ENCODE results near the gene IVD. TPM values are rescaled to one million over a fixed set of nuclear protein-coding genes. Genes with fewer than 3 reads are reported as not detected.
A peak's percentile ranks its signal among the peaks of the same experiment; 100 is the strongest.

IVD gene
- total RNA-seq, 4 donors from 2014 or later: 38.8 to 50.7 (median 44.7) TPM

- no peaks in the 10 kb centered on the region for H3K36me3 ChIP-seq
- H3K9me3 ChIP-seq: no peaks in the 10 kb centered on the region
- H3K4me1 ChIP-seq: peaks cover 51 to 59% (median 55%) of the 10 kb centered on the region in 4 donors
- no peak for DNase-seq (ENCODE audit: extremely low spot score)
- no peak overlapping the region for H3K27ac ChIP-seq (replicated peaks in 1 of 4)
- peaks cover 0 to 8% (median 0%) of the 10 kb centered on the region in 4 donors for H3K27me3 ChIP-seq
- TF ChIP-seq POLR2A (IDR thresholded peaks at IDR 0.05; ENCODE audit: low read depth) (no peak), EP300 (IDR thresholded peaks at IDR 0.05) (no peak), POLR2AphosphoS5 (IDR thresholded peaks at IDR 0.05) (no peak), CTCF (IDR thresholded peaks at IDR 0.05) (no peak)
- no peak overlapping the region for H3K4me3 ChIP-seq
- intact Hi-C loops (cut with DNase I): loop anchor here (10.0 kb wide), 1 partner anchor 152 kb away; the partner anchor contains the start of gene KNL1
- 94% methylated on average over 4 of the region's 4 CpGs for WGBS
Measured at GRCh38 chr15:40443255-40443654, 37.7 kb downstream of the IVD start.

GRCh38 chr15:40443846-40444245, 38.3 kb downstream of the IVD start:
- H3K27ac ChIP-seq (replicated peaks in 1 of 4): no peak overlapping the region
- H3K9me3 ChIP-seq: no peaks in the 10 kb centered on the region
- H3K4me1 ChIP-seq: peaks cover 49 to 59% (median 55%) of the 10 kb centered on the region in 4 donors
- TF ChIP-seq POLR2AphosphoS5 (IDR thresholded peaks at IDR 0.05) (no peak), CTCF (IDR thresholded peaks at IDR 0.05) (no peak), POLR2A (IDR thresholded peaks at IDR 0.05; ENCODE audit: low read depth) (no peak), EP300 (IDR thresholded peaks at IDR 0.05) (no peak)
- 74% methylated on average over 3 of the region's 3 CpGs for WGBS
- H3K4me3 ChIP-seq: no peak overlapping the region
- H3K36me3 ChIP-seq: no peaks in the 10 kb centered on the region
- peaks cover 0 to 2% (median 0%) of the 10 kb centered on the region in 4 donors for H3K27me3 ChIP-seq
- intact Hi-C loops (cut with DNase I): loop anchor here (10.0 kb wide), 1 partner anchor 151 kb away; the partner anchor contains the start of gene KNL1
- no peak for DNase-seq (ENCODE audit: extremely low spot score)

GRCh38 chr15:40444736-40445135, 39.1 kb downstream of the IVD start:
- DNase-seq (ENCODE audit: extremely low spot score): no peak
- TF ChIP-seq CTCF (IDR thresholded peaks at IDR 0.05) (no peak), EP300 (IDR thresholded peaks at IDR 0.05) (no peak), POLR2AphosphoS5 (IDR thresholded peaks at IDR 0.05) (no peak), POLR2A (IDR thresholded peaks at IDR 0.05; ENCODE audit: low read depth) (no peak)
- intact Hi-C loops (cut with DNase I): loop anchor here (5.0 to 10.0 kb wide), 2 partner anchors 63 to 150 kb away; partner anchors contain the start of gene KNL1
- 90% methylated on average over 5 of the region's 5 CpGs for WGBS
- H3K27me3 ChIP-seq: no peaks in the 10 kb centered on the region
- H3K4me3 ChIP-seq: no peak overlapping the region
- H3K4me1 ChIP-seq: peaks cover 42 to 52% (median 50%) of the 10 kb centered on the region in 4 donors
- no peak overlapping the region for H3K27ac ChIP-seq (replicated peaks in 1 of 4)
- no peaks in the 10 kb centered on the region for H3K9me3 ChIP-seq
- no peaks in the 10 kb centered on the region for H3K36me3 ChIP-seq

- Histone ChIP-seq H3K4me1 (peaks cover 35 to 48% (median 44%) of the 10 kb centered on the region in 4 donors), H3K4me3 (no peak overlapping the region), H3K27ac (replicated peaks in 1 of 4) (peak overlapping the region in 2 of 4 donors; percentile 16 to 34), H3K9me3 (no peaks in the 10 kb centered on the region), H3K27me3 (no peaks in the 10 kb centered on the region), H3K36me3 (no peaks in the 10 kb centered on the region)
- 31% methylated on average over 9 of the region's 9 CpGs for WGBS
- intact Hi-C loops (cut with DNase I): loop anchor here (5.0 to 10.0 kb wide), 2 partner anchors 62 to 149 kb away; partner anchors contain the start of gene KNL1
- DNase-seq (ENCODE audit: extremely low spot score): no peak
- no peak for TF ChIP-seq EP300 (IDR thresholded peaks at IDR 0.05)
- TF ChIP-seq POLR2AphosphoS5 (IDR thresholded peaks at IDR 0.05): peak in 1 of 2 donors; percentile 3
Measured at GRCh38 chr15:40445421-40445922, 39.9 kb downstream of the IVD start.

- no peaks in the 10 kb centered on the region for H3K36me3 ChIP-seq
- peak overlapping the region in 2 of 4 donors; percentile 16 to 34 for H3K27ac ChIP-seq (replicated peaks in 1 of 4)
- peaks cover 35 to 47% (median 44%) of the 10 kb centered on the region in 4 donors for H3K4me1 ChIP-seq
- 88% methylated on average over 3 of the region's 3 CpGs for WGBS
- no peaks in the 10 kb centered on the region for H3K9me3 ChIP-seq
- no peak for DNase-seq (ENCODE audit: extremely low spot score)
- TF ChIP-seq POLR2AphosphoS5 (IDR thresholded peaks at IDR 0.05): no peak
- no peak for TF ChIP-seq CTCF (IDR thresholded peaks at IDR 0.05)
- no peak for TF ChIP-seq EP300 (IDR thresholded peaks at IDR 0.05)
- no peak for TF ChIP-seq POLR2A (IDR thresholded peaks at IDR 0.05; ENCODE audit: low read depth)
- H3K4me3 ChIP-seq: no peak overlapping the region
- no peaks in the 10 kb centered on the region for H3K27me3 ChIP-seq
- intact Hi-C loops (cut with DNase I): loop anchor here (5.0 to 10.0 kb wide), 2 partner anchors 61 to 149 kb away; partner anchors contain the start of gene KNL1
Measured at GRCh38 chr15:40446144-40446543, 40.5 kb downstream of the IVD start.

All from esophagus muscularis mucosa (tissue), 4 donors.